HCT116 (cell line): Measurements from ENCODE around the gene DIP2A. TPM values are rescaled to one million over a fixed set of nuclear protein-coding genes. Genes with fewer than 3 reads are reported as not detected.

ENCODE experiments used
- ATAC-seq: fragments of 200-7000 bp; cut with Tn5 transposase; 2 replicates; pipeline ENCODE4 v1.9.1; 2020; ENCODE audit warnings: mild to moderate bottlenecking, moderate library complexity
- BruUV-seq: library from RNA; stranded (reverse); fragments of 400-500 nt; replicated peaks from 2 replicates; lab custom pipeline; 2021; lab: Mats Ljungman, UMichigan
- CTCF ChIA-PET: fragments of 300-600 bp; sonication (Branson Sonifier 250); formaldehyde crosslinking; loops from one replicate; lab custom pipeline; 2021; ENCODE audit warnings: antibody characterized with exemption; lab: Charles Lee
- POLR2A ChIA-PET: fragments of 300-600, 350-600 bp; sonication (Branson Sonifier 250); formaldehyde crosslinking; loops from one replicate; lab custom pipeline; 2021; ENCODE audit warnings: antibody characterized with exemption; lab: Charles Lee
- RAD21 ChIA-PET, 2 experiments: fragments of 300-600 bp; sonication (Branson Sonifier 250); formaldehyde crosslinking; loops; one replicate each; lab custom pipeline; 2023; ENCODE audit warnings: low total read pairs in 2 of 2; ENCODE audit not compliant: uncharacterized antibody in 2 of 2, unreplicated experiment in 2 of 2, low non-redundant PET in 1 of 2; lab: Charles Lee
- DNase-seq: peaks from one replicate; pipeline ENCODE4 v3.0.0-alpha.2; 2010; ENCODE audit warnings: low read depth, low spot score
- H2AFZ ChIP-seq: fragments of 200-600 bp; shearing (Covaris generic), sonication (generic); 2 replicates; pipeline ENCODE4 v1.6.1; 2017; ENCODE audit warnings: low read depth, mixed run types, mixed read lengths, antibody characterized with exemption, low read length; ENCODE audit not compliant: poor library complexity, severe bottlenecking
- H3K27ac ChIP-seq: 2 replicates; pipeline ENCODE4 v1.5.1; 2012; ENCODE audit warnings: low read depth, low read length
- H3K27me3 ChIP-seq: fragments of 200-600 bp; sonication (generic); 2 replicates; pipeline ENCODE4 v1.6.1; 2016; ENCODE audit warnings: mixed run types, low read length, mixed read lengths; ENCODE audit not compliant: insufficient read depth
- H3K36me3 ChIP-seq, 2 experiments: fragments of 200-500 bp in 1 of 2; fragments of 200-600 bp in 1 of 2; sonication (Bioruptor generic) in 1 of 2; sonication (generic) in 1 of 2; 2 replicates each; pipeline versions ENCODE4 v1.5.1 to v1.6.1; 2014 to 2016; ENCODE audit warnings: low read length in 2 of 2, inconsistent platforms in 1 of 2, mixed read lengths in 1 of 2, mixed run types in 1 of 2; ENCODE audit not compliant: insufficient read depth in 2 of 2, control insufficient read depth in 1 of 2
- H3K4me1 ChIP-seq, 2 experiments: fragments of 200-600 bp in 1 of 2; sonication (generic) in 1 of 2; 2 replicates each; pipeline versions ENCODE4 v1.5.1 to v1.6.1; 2012 to 2017; ENCODE audit warnings: low read length in 2 of 2, inconsistent platforms in 1 of 2, mild to moderate bottlenecking in 1 of 2, mixed read lengths in 1 of 2, mixed run types in 1 of 2, moderate library complexity in 1 of 2; ENCODE audit not compliant: insufficient read depth in 2 of 2, control insufficient read depth in 1 of 2
- H3K4me2 ChIP-seq: fragments of 200-600 bp; sonication (generic); 2 replicates; pipeline ENCODE4 v1.6.1; 2017; ENCODE audit warnings: mixed run types, low read length, mixed read lengths
- H3K4me3 ChIP-seq, 2 experiments: fragments of 200-600 bp in 1 of 2; sonication (generic) in 1 of 2; replicated peaks in 1 of 2; 2 replicates each; pipeline ENCODE4 v1.5.1; 2011 to 2016; ENCODE audit warnings: low read length in 2 of 2, control low read depth in 1 of 2, low read depth in 1 of 2, mild to moderate bottlenecking in 1 of 2, mixed read lengths in 1 of 2, mixed run types in 1 of 2
- H3K79me2 ChIP-seq: fragments of 200-600 bp; sonication (generic); 2 replicates; pipeline ENCODE4 v1.6.1; 2017; ENCODE audit warnings: mild to moderate bottlenecking, mixed run types, low read length, moderate library complexity, mixed read lengths; ENCODE audit not compliant: insufficient read depth
- H3K9ac ChIP-seq: fragments of 200-600 bp; sonication (generic); 2 replicates; pipeline ENCODE4 v1.6.1; 2016; ENCODE audit warnings: low read length, mixed read lengths
- H3K9me2 ChIP-seq: fragments of 200-600 bp; sonication (generic), shearing (Covaris generic); 2 replicates; pipeline ENCODE4 v1.6.1; 2017; ENCODE audit warnings: mixed run types, mild to moderate bottlenecking, moderate library complexity; ENCODE audit not compliant: insufficient read depth
- H3K9me3 ChIP-seq, 2 experiments: fragments of 200-500 bp in 1 of 2; fragments of 200-600 bp in 1 of 2; sonication (Bioruptor generic) in 1 of 2; sonication (generic) in 1 of 2; 2 replicates each; pipeline ENCODE4 v1.6.1; 2014 to 2017; ENCODE audit warnings: low read length in 2 of 2, mixed read lengths in 2 of 2, inconsistent platforms in 1 of 2, low read depth in 1 of 2, mild to moderate bottlenecking in 1 of 2, mixed run types in 1 of 2, moderate library complexity in 1 of 2; ENCODE audit not compliant: control insufficient read depth in 1 of 2, insufficient read depth in 1 of 2
- H4K20me1 ChIP-seq: fragments of 200-600 bp; sonication (generic), shearing (Covaris generic); 2 replicates; pipeline ENCODE4 v1.6.1; 2017; ENCODE audit warnings: mixed run types, mild to moderate bottlenecking, moderate library complexity; ENCODE audit not compliant: insufficient read depth
- ATF3 ChIP-seq: IDR thresholded peaks from 2 replicates; pipeline ENCODE4 v1.6.1; 2012
- CBX3 ChIP-seq: IDR thresholded peaks from 2 replicates; pipeline ENCODE4 v1.6.1; 2012; ENCODE audit warnings: low read depth
- CTCF ChIP-seq, 3 experiments: fragments of 200-600 bp in 1 of 3; sonication (generic) in 1 of 3; IDR thresholded peaks in 2 of 3; conservative IDR thresholded peaks in 1 of 3; 2 replicates each; pipeline ENCODE4 v1.5.1; 2012 to 2017; ENCODE audit warnings: low read depth in 2 of 3, low read length in 2 of 3, antibody characterized with exemption in 1 of 3, borderline replicate concordance in 1 of 3, control low read depth in 1 of 3, mild to moderate bottlenecking in 1 of 3, mixed read lengths in 1 of 3, mixed run types in 1 of 3, moderate library complexity in 1 of 3; ENCODE audit not compliant: insufficient read depth in 1 of 3
- EGR1 ChIP-seq: IDR thresholded peaks from 2 replicates; pipeline ENCODE4 v1.6.1; 2012; ENCODE audit warnings: low read depth
- ELF1 ChIP-seq: IDR thresholded peaks from 2 replicates; pipeline ENCODE4 v1.6.1; 2012; ENCODE audit warnings: low read depth, borderline replicate concordance
- EZH2 ChIP-seq: fragments of 200-600 bp; sonication (generic); IDR thresholded peaks from 2 replicates; pipeline ENCODE4 v1.6.1; 2017; ENCODE audit warnings: antibody characterized with exemption, mixed run types
- EZH2phosphoT487 ChIP-seq: fragments of 200-600 bp; IDR thresholded peaks from 2 replicates; pipeline ENCODE4 v1.6.1; 2018; ENCODE audit warnings: antibody characterized with exemption, borderline replicate concordance
- FOSL1 ChIP-seq: IDR thresholded peaks from 2 replicates; pipeline ENCODE4 v1.6.1; 2012; ENCODE audit warnings: low read depth
- JUND ChIP-seq: IDR thresholded peaks from 2 replicates; pipeline ENCODE4 v1.6.1; 2012
- MAX ChIP-seq: IDR thresholded peaks from 2 replicates; pipeline ENCODE4 v1.6.1; 2012
- POLR2A ChIP-seq: IDR thresholded peaks from 2 replicates; pipeline ENCODE4 v1.7.0; 2011; ENCODE audit warnings: borderline replicate concordance; ENCODE audit not compliant: insufficient read depth, insufficient read length; ENCODE audit errors: extremely low read depth
- POLR2AphosphoS5 ChIP-seq: IDR thresholded peaks from 2 replicates; pipeline ENCODE4 v1.6.1; 2011; ENCODE audit warnings: mild to moderate bottlenecking, low read depth, low read length, moderate library complexity
- REST ChIP-seq: IDR thresholded peaks from 2 replicates; pipeline ENCODE4 v1.6.1; 2012; ENCODE audit warnings: low read depth
- SIN3A ChIP-seq: IDR thresholded peaks from 2 replicates; pipeline ENCODE4 v1.6.1; 2012; ENCODE audit warnings: low read depth
- SP1 ChIP-seq: IDR thresholded peaks from 2 replicates; pipeline ENCODE4 v1.6.1; 2012; ENCODE audit warnings: low read depth
- SRF ChIP-seq: IDR thresholded peaks from 2 replicates; pipeline ENCODE4 v1.6.1; 2012; ENCODE audit warnings: low read depth
- TCF7L2 ChIP-seq: IDR thresholded peaks from 2 replicates; pipeline ENCODE4 v1.7.0; 2011; ENCODE audit warnings: borderline replicate concordance, inconsistent platforms; ENCODE audit not compliant: insufficient read depth, insufficient read length; ENCODE audit errors: extremely low read depth
- YY1 ChIP-seq: IDR thresholded peaks from 2 replicates; pipeline ENCODE4 v1.6.1; 2011; ENCODE audit warnings: low read length, low read depth, moderate library complexity, mild to moderate bottlenecking; ENCODE audit not compliant: insufficient replicate concordance; ENCODE audit errors: extremely low read depth
- ZBTB33 ChIP-seq: IDR thresholded peaks from 2 replicates; pipeline ENCODE4 v1.6.1; 2011; ENCODE audit warnings: mild to moderate bottlenecking, low read length, moderate library complexity; ENCODE audit not compliant: insufficient replicate concordance; ENCODE audit errors: extremely low read depth
- ZFX ChIP-seq: fragments of 450-650 bp; IDR thresholded peaks from 2 replicates; pipeline ENCODE4 v1.6.1; 2017
- intact Hi-C: fragments of 100-400 bp; cut with micrococcal nuclease; formaldehyde crosslinking; loops from 2 replicates; pipeline ENCODE4 v1.10.0; 2022
- total RNA-seq: library from RNA; stranded (reverse); gene quantifications from one replicate; pipeline ENCODE4 v1.2.1, GENCODE V29; 2021; ENCODE audit not compliant: unreplicated experiment

Gene DIP2A
- total RNA-seq, 1 experiment from 2014 or later: 39.9 TPM

GRCh38 chr21:46437511-46437910 is 21.2 kb upstream of the DIP2A start:
- Histone ChIP-seq H2AFZ (no peak overlapping the region), H3K27ac (no peak overlapping the region), H3K4me1 (no peaks in the 10 kb centered on the region), H3K9ac (no peak overlapping the region), H3K9me3 (no peaks in the 10 kb centered on the region), H3K79me2 (no peaks in the 10 kb centered on the region), H3K27me3 (no peaks in the 10 kb centered on the region), H3K36me3 (peaks cover 18 to 34% of the 10 kb centered on the region in 2 experiments), H3K4me3 (no peak overlapping the region), H4K20me1 (no peaks in the 10 kb centered on the region), H3K9me2 (no peaks in the 10 kb centered on the region), H3K4me2 (no peak overlapping the region)
- TF ChIP-seq EZH2phosphoT487 (no peak), YY1 (no peak), REST (no peak), CBX3 (no peak), SP1 (no peak), ZFX (no peak), CTCF (IDR thresholded peaks at IDR 0.05 in 2 of 3, conservative IDR thresholded peaks at IDR 0.05 in 1 of 3; ENCODE audit: borderline replicate concordance in 1 of 3, insufficient read depth in 1 of 3, low read depth in 2 of 3, low read length in 2 of 3) (no peak), SRF (no peak), EGR1 (no peak), TCF7L2 (no peak), FOSL1 (no peak), ELF1 (no peak), EZH2 (no peak), SIN3A (no peak), MAX (no peak), POLR2A (no peak), JUND (no peak), ZBTB33 (no peak), ATF3 (no peak), POLR2AphosphoS5 (no peak)
- DNase-seq (no peak), ATAC-seq (no peak)
- BruUV-seq: no TSS peak
- intact Hi-C loops: no loop called here
- ChIA-PET RAD21 (no interaction called here), POLR2A (no interaction called here), CTCF (no interaction called here)
